RWPE2 (cell line): ENCODE measurements around the gene DPH2.
A peak's percentile ranks its signal among the peaks of the same experiment; 100 is the strongest.

Experiments
- ATAC-seq: fragments of 200-7000 bp; cut with Tn5 transposase; 3 replicates; pipeline ENCODE4 v1.9.1; 2021; ENCODE audit warnings: low read depth
- DNase-seq: peaks from one replicate; pipeline ENCODE4 v3.0.0-alpha.2; 2020; ENCODE audit warnings: low spot score
- H3K27ac ChIP-seq: fragments of 450-650 bp; 2 replicates; pipeline ENCODE4 v1.5.1; 2017; ENCODE audit warnings: mild to moderate bottlenecking; ENCODE audit not compliant: poor library complexity, severe bottlenecking
- H3K27me3 ChIP-seq: fragments of 250-450 bp; sonication (Bioruptor Pico); 2 replicates; pipeline ENCODE4 v1.5.1; 2021; ENCODE audit warnings: mild to moderate bottlenecking, moderate library complexity; ENCODE audit not compliant: insufficient read depth, poor library complexity, severe bottlenecking
- H3K36me3 ChIP-seq: fragments of 250-450 bp; sonication (Bioruptor Pico); 2 replicates; pipeline ENCODE4 v1.5.1; 2020; ENCODE audit warnings: low read depth, mild to moderate bottlenecking, moderate library complexity
- H3K4me1 ChIP-seq: fragments of 250-450 bp; sonication (Bioruptor Pico); 2 replicates; pipeline ENCODE4 v1.5.1; 2021; ENCODE audit warnings: mild to moderate bottlenecking, moderate library complexity; ENCODE audit not compliant: insufficient read depth, poor library complexity, severe bottlenecking
- H3K4me3 ChIP-seq: fragments of 250-450 bp; sonication (Bioruptor Pico); 2 replicates; pipeline ENCODE4 v1.5.1; 2021; ENCODE audit warnings: mild to moderate bottlenecking, moderate library complexity; ENCODE audit not compliant: severe bottlenecking
- H3K9me3 ChIP-seq: fragments of 250-450 bp; sonication (Bioruptor Pico); 2 replicates; pipeline ENCODE4 v1.5.1; 2021; ENCODE audit warnings: mild to moderate bottlenecking, moderate library complexity; ENCODE audit not compliant: severe bottlenecking
- CTCF ChIP-seq: fragments of 450-650 bp; IDR thresholded peaks from one replicate; pipeline ENCODE4 v1.5.1; 2017; ENCODE audit warnings: mild to moderate bottlenecking, moderate library complexity; ENCODE audit not compliant: poor library complexity, severe bottlenecking

The DPH2 gene

GRCh38 chr1:43975249-43975961, 5.6 kb downstream of the DPH2 start:
- Histone ChIP-seq H3K27ac (peak overlapping the region; percentile 63), H3K27me3 (no peaks in the 10 kb centered on the region), H3K9me3 (no peaks in the 10 kb centered on the region), H3K36me3 (peaks cover 21% of the 10 kb centered on the region), H3K4me3 (peak overlapping the region; percentile 95), H3K4me1 (no peaks in the 10 kb centered on the region)
- TF ChIP-seq CTCF = no peak
- DNase-seq (no peak), ATAC-seq (peak; percentile 1; the same call in 2 of the 3 replicates)

GRCh38 chr1:43976045-43976444, 6.2 kb downstream of the DPH2 start:
- DNase-seq (no peak), ATAC-seq (no peak)
- Histone ChIP-seq H3K4me3 (peak overlapping the region; percentile 95), H3K27me3 (no peaks in the 10 kb centered on the region), H3K36me3 (peaks cover 21% of the 10 kb centered on the region), H3K27ac (peak overlapping the region; percentile 63), H3K4me1 (peaks cover 5% of the 10 kb centered on the region), H3K9me3 (no peaks in the 10 kb centered on the region)
- no peak for TF ChIP-seq CTCF

DNA sequence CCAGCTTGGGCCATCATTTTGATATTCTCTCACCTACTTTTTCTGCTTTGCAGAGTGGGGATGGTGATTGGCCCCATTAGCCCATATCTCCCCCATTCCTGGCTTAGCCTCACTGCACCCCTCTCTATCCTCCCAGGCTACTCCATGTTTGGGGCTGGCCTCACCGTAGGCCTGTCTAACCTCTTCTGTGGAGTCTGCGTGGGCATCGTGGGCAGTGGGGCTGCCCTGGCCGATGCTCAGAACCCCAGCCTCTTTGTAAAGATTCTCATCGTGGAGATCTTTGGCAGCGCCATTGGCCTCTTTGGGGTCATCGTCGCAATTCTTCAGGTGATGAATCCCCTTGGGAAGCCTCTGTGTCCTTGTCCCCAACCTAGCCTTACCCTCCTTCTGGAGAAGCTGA, 7.1 kb downstream of the DPH2 start:
- DNase-seq (no peak), ATAC-seq (no peak)
- no peak overlapping the region for H3K27ac ChIP-seq
- TF ChIP-seq CTCF = no peak
- no peaks in the 10 kb centered on the region for H3K27me3 ChIP-seq
- peaks cover 29% of the 10 kb centered on the region for H3K36me3 ChIP-seq
- H3K9me3 ChIP-seq = no peaks in the 10 kb centered on the region
- H3K4me3 ChIP-seq = no peak overlapping the region
- H3K4me1 ChIP-seq = peaks cover 10% of the 10 kb centered on the region

DNA sequence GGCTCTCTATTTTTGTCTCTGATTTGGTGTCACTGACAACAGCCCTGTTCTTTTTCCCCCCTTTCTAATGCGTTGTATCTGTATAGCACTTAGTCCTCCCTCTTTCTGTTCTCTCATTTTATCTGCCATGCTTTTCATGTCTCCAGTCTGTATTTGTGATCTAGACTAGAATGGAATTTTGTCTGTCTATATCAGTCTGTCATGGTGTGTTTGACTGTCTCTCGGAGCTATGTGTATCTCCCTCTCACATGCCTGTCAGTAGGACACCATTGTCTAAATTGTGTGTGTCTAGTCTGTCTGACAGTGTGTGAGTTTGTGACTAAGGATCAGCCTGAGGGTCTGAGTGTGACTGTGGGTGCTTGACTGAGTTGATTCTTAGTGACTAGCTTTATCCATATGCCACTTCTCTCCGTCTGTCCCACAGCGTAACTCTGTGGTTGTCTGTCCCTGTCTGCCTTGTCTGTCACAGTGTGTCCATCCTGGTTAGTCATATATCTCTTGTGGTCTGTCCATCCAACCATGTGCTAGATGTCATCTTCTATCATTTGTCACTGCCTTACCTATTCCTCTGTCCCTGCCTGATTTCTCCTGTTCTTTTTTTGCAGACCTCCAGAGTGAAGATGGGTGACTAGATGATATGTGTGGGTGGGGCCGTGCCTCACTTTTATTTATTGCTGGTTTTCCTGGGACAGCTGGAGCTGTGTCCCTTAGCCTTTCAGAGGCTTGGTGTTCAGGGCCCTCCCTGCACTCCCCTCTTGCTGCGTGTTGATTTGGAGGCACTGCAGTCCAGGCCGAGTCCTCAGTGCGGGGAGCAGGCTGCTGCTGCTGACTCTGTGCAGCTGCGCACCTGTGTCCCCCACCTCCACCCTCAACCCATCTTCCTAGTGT, 7.8 kb downstream of the DPH2 start:
- Histone ChIP-seq H3K4me3 (no peak overlapping the region), H3K27ac (peak overlapping the region; percentile 91)

More for the DNA sequence above, 7.8 kb downstream of the DPH2 start:
- TF ChIP-seq CTCF = no peak
- Histone ChIP-seq H3K36me3 (peaks cover 32% of the 10 kb centered on the region), H3K27me3 (no peaks in the 10 kb centered on the region), H3K4me1 (peaks cover 10% of the 10 kb centered on the region), H3K9me3 (no peaks in the 10 kb centered on the region)
- DNase-seq (no peak), ATAC-seq (no peak)
